ENCODE data around the gene IST1.

DNA sequence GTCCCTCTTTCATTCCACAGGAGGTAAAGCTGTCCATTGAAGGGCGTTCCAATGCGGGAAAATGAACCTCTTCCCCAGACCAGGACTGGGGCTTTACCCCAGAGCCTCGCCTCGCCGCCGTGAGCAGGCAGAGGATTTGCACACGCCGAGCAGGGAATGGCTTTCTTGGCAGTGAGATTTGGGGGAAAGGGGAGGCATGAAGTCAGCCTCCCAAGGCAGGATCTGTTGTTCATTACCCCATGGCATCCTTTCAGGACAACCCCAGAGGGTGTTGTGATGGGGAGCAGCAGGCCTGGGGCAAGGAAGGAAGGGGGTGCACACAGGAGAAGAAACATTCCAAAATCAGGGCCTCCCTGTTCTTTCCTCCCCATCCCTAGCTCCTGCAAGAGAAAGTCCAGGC is 43.6 kb upstream of the IST1 start:
- no peak for TF ChIP-seq EZH2 (IDR thresholded peaks at IDR 0.05; ENCODE audit: insufficient read depth, poor library complexity, severe bottlenecking)
- no peak for TF ChIP-seq EZH2phosphoT487 (IDR thresholded peaks at IDR 0.05; ENCODE audit: insufficient read depth, low read depth)
